ENCODE measurements around the gene LCA5L.

- TF ChIP-seq BMI1 (IDR thresholded peaks at IDR 0.05; ENCODE audit: borderline replicate concordance) (no peak), POLR2AphosphoS5 (IDR thresholded peaks at IDR 0.05; ENCODE audit: low read length) (no peak), CTCF (IDR thresholded peaks at IDR 0.05 in 2 of 3, conservative IDR thresholded peaks at IDR 0.05 in 1 of 3; ENCODE audit: control insufficient read depth in 2 of 3, extremely low read depth in 1 of 3, insufficient read depth in 1 of 3, low read depth in 3 of 3, low read length in 3 of 3) (no peak), ZBTB33 (IDR thresholded peaks at IDR 0.05) (no peak), ZNF217 (IDR thresholded peaks at IDR 0.05) (no peak), HDAC2 (IDR thresholded peaks at IDR 0.05) (no peak), USF2 (IDR thresholded peaks at IDR 0.05; ENCODE audit: borderline replicate concordance, low read depth, low read length) (no peak)
These were observed 23.0 kb upstream of the LCA5L start for GRCh38 chr21:39468559-39468958.

Data from GM12878 (cell line).